Measurements from ENCODE around the gene ZNF157. TPM values are rescaled to one million over a fixed set of nuclear protein-coding genes. Genes with fewer than 3 reads are reported as not detected.

The ZNF157 gene
- total RNA-seq, 1 experiment from 2014 or later = not detected

DNA sequence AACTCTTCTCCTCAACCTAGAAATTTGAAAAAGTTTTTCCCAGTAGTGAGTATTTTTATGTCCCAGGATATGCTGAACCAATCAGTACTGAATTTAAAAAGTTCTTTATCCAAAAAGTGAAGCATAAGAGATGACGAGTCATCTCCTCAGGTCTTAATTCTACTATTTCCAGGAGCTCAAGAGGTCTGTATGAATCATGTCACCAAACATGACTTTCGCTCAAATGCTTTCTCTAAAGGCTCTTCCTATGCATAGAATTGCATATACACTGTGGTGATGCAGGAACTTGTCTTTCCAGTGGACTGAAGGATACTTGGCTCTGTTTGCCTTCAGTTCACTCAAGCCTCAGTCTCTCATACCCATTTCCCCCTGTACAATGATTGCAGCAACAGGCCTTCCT is 76.6 kb downstream of the ZNF157 start:
- no peak for DNase-seq (ENCODE audit: low spot score)

DNA sequence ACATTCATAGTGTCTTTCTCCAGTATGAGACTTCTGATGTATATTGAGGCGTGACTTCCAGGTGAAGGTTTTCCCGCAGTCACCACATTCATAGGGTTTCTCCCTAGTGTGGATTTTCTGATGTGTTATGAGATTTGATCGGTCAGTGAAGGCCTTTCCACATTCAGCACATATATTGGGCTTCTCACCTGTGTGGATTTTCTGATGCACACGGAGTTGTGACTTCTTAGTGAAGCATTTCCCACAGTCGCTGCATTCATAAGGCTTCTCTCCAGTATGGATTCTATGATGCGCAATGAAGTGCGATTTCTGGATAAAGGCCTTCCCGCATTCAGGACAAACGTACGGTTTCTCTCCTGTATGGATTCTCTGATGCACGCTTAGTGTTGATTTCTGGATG is 77.2 kb downstream of the ZNF157 start:
- no peak for DNase-seq (ENCODE audit: low spot score)

DNA sequence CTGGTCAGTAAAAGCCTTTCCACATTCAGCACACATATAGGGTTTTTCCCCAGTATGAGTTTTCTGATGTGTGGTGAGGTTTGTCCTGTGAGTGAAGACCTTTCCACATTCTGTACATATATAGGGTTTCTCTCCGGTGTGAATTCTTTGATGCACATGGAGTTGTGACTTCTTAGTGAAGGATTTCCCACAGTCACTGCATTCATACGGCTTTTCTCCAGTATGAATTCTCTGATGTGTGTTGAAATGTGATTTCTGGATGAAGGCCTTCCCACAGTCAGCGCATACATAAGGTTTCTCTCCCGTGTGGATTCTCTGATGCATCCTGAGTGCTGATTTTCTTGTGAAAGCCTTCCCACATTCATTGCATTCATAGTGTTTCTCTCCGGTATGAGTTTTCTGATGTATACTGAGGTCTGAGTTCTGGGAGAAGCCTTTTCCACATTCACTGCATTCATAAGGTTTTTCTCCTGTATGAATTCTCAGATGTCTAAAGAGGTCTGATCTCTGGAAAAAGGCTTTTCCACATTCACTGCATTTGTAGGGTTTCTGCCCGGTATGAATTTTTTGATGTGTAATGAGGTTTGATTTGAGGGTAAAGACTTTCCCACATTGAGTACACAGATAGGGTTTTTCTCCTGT is 77.9 kb downstream of the ZNF157 start:
- DNase-seq (ENCODE audit: low spot score) = no peak

DNA sequence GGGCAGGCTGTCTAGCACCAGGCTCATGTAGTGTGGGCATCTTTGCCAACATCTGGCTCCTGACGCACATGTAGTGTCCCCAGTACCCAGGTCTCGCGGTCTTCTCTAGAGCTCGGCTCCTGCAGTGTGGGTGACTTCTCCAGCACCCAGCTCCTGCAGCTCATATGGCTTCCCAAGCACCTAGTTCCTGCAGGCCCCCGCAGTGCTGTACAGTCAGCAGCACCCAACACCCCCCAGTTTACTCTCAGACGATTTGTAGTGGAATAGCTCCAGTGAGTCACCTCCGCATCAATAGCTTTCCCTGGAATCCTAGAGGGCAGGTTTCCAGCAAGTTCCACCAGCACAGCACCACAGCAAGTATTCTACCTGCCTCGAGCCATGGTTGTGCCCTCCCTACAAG is 81.7 kb downstream of the ZNF157 start:
- no peak for DNase-seq (ENCODE audit: low spot score)

DNA sequence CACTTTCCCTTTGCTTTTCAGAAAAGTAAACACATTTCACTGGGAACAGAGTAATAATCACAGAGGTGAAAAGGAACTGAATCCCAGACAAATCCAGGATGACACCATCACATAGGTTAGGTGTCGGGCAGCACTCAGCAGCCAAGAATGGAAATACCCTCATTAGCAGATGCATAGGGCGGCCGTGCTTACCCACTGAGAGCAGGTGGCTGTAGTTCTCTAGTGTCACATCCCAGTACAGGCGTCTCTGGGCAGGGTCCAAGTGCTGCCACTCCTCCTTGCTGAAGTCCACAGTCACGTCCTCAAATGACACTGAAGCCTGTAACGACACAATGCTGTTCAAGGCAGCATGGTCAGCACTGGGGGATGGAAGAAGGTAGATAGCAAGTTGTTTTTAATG is 85.7 kb downstream of the ZNF157 start:
- no peak for DNase-seq (ENCODE audit: low spot score)

DNA sequence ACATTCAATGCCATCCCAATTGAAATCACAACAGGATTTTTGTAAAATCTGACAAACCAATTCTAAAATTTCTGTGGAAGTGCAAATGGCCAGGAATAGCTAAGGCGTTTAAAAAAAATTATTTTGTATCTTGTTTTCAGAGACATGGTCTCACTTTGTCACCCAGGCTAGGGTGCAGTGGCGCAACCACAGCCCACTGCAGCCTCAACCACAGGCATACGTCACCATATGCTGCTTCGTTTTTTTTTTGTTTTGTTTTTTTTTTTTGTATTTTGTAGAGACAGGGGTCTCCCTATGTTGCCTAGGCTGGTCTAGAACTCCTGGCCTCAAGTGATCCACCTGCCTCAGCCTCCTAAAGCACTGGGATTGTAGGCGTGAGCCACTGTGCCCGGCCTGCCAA is 88.2 kb downstream of the ZNF157 start:
- DNase-seq (ENCODE audit: low spot score) = no peak

DNA sequence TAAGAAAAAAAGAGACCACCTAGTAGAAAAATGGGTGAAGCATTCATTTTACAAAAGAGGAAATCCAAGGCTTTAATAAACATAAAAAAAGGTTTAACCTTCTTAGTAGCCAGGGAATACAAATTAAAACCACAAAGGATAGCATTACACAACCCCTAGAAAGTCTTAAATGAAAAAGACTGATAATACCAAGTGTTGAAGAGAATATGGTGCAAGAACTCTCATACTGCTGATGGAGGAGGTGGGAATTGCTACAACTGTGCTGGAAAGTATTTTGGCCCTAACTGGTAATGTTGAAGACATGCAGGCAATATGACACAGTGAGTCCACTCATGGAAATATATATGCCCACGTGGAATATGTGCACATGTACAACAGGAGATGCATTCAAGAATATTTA is 90.2 kb downstream of the ZNF157 start:
- DNase-seq (ENCODE audit: low spot score) = no peak

Other genes with a start within 250 kb of the ZNF157 start
- 85.8 and 120 TPM in 2 replicates for gene NDUFB11, start 225.9 kb upstream of the ZNF157 start, total RNA-seq (2014; rRNA removed; shearing (Covaris generic))
- gene RBM10, start 225.4 kb upstream of the ZNF157 start, total RNA-seq (2014; rRNA removed; shearing (Covaris generic)) = 42.6 and 48.8 TPM in 2 replicates
- 169 and 174 TPM in 2 replicates for gene UBA1, start 176.7 kb upstream of the ZNF157 start, total RNA-seq (2014; rRNA removed; shearing (Covaris generic))
- 106 and 110 TPM in 2 replicates for gene CDK16, start 151.9 kb upstream of the ZNF157 start, total RNA-seq (2014; rRNA removed; shearing (Covaris generic))
- 21.1 and 29.8 TPM in 2 replicates for gene USP11, start 137.6 kb upstream of the ZNF157 start, total RNA-seq (2014; rRNA removed; shearing (Covaris generic))
- 6.0 and 8.0 TPM in 2 replicates for gene ZNF41, start 112.6 kb downstream of the ZNF157 start, total RNA-seq (2014; rRNA removed; shearing (Covaris generic))
- gene ARAF, start 190.6 kb downstream of the ZNF157 start, total RNA-seq (2014; rRNA removed; shearing (Covaris generic)) = 27.8 and 34.0 TPM in 2 replicates
- gene TIMP1, start 211.9 kb downstream of the ZNF157 start, total RNA-seq (2014; rRNA removed; shearing (Covaris generic)) = 84.0 and 89.0 TPM in 2 replicates
- 0.38 TPM in 1 of 2 replicates, not detected in the other for gene SYN1, start 249.3 kb downstream of the ZNF157 start, total RNA-seq (2014; rRNA removed; shearing (Covaris generic))

Data from A172 (cell line).